Smooth muscle cell (in vitro differentiated cells): ENCODE results near the gene IL17RB. TPM values are rescaled to one million over a fixed set of nuclear protein-coding genes. Genes with fewer than 3 reads are reported as not detected.

Source experiments
- DNase-seq: peaks from one replicate; lab custom pipeline; 2025; ENCODE audit not compliant: unreplicated experiment; lab: John Stamatoyannopoulos, UW
- H2AFZ ChIP-seq: fragments of 200-600 bp; sonication (generic); 2 replicates; pipeline ENCODE4 v1.6.0; 2016; ENCODE audit warnings: antibody characterized with exemption, low read depth, mild to moderate bottlenecking
- H3F3A ChIP-seq: fragments of 200-600 bp; sonication (generic); 2 replicates; pipeline ENCODE4 v1.6.0; 2017; ENCODE audit warnings: antibody characterized with exemption, low read depth
- H3K27ac ChIP-seq: fragments of 200-600 bp; sonication (generic); 2 replicates; pipeline ENCODE4 v1.5.1; 2016; ENCODE audit warnings: low read depth, mild to moderate bottlenecking
- H3K27me3 ChIP-seq: fragments of 200-600 bp; sonication (generic); 2 replicates; pipeline ENCODE4 v1.6.1; 2016; ENCODE audit warnings: low read depth, mild to moderate bottlenecking
- H3K36me3 ChIP-seq: fragments of 200-600 bp; sonication (generic); 2 replicates; pipeline ENCODE4 v1.5.1; 2016; ENCODE audit warnings: low read depth
- H3K4me1 ChIP-seq: fragments of 200-600 bp; sonication (generic); 2 replicates; pipeline ENCODE4 v1.5.1; 2016; ENCODE audit warnings: low read depth
- H3K4me2 ChIP-seq: fragments of 200-600 bp; sonication (generic); 2 replicates; pipeline ENCODE4 v1.6.0; 2016; ENCODE audit warnings: mild to moderate bottlenecking
- H3K4me3 ChIP-seq: fragments of 200-600 bp; sonication (generic); 2 replicates; pipeline ENCODE4 v1.5.1; 2016; ENCODE audit warnings: mild to moderate bottlenecking
- H3K79me2 ChIP-seq: fragments of 200-600 bp; sonication (generic); 2 replicates; pipeline ENCODE4 v1.6.0; 2016; ENCODE audit warnings: low read depth, mild to moderate bottlenecking
- H3K9ac ChIP-seq: fragments of 200-600 bp; sonication (generic); 2 replicates; pipeline ENCODE4 v1.6.0; 2016; ENCODE audit warnings: low read depth
- H3K9me3 ChIP-seq: fragments of 200-600 bp; sonication (generic); replicated peaks from 2 replicates; pipeline ENCODE4 v1.5.1; 2016; ENCODE audit warnings: low read depth
- H4K20me1 ChIP-seq: fragments of 200-600 bp; sonication (generic); 2 replicates; pipeline ENCODE4 v1.6.0; 2016; ENCODE audit warnings: low read depth
- WGBS: methylation state at CpG from one replicate; pipeline ENCODE4 v1.1.7; 2016; ENCODE audit warnings: low lambda C conversion rate; 5-methylcytosine and 5-hydroxymethylcytosine counted together
- polyA plus RNA-seq: library from polyadenylated mRNA; unstranded; fragments of >200 nt; fragmentation: Nextera tagmentation; extraction: Ambion mirVana; gene quantifications from 2 replicates; pipeline ENCODE4 v1.2.1, GENCODE V29; 2016
- total RNA-seq: library from RNA; depleted of rRNA; stranded (reverse); fragments of >200 nt; gene quantifications from 2 replicates; pipeline ENCODE4 v1.2.3, GENCODE V29; 2014
- TF ChIP-seq, protein P1 (sequence below): fragments of 200-600 bp; sonication (generic); IDR thresholded peaks from 2 replicates; pipeline ENCODE4 v1.5.1; 2017; ENCODE audit warnings: borderline replicate concordance, mild to moderate bottlenecking, antibody characterized with exemption; ENCODE audit not compliant: insufficient read depth, poor library complexity, severe bottlenecking

IL17RB gene
- total and polyA plus RNA-seq, 2 experiments from 2014 or later: 0.40 TPM; not detected in 1

GRCh38 chr3:53835257-53835656 is 11.1 kb upstream of the IL17RB start:
- no peaks in the 10 kb centered on the region for H3K79me2 ChIP-seq
- 96% methylated on average over 1 of the region's 1 CpG for WGBS
- no peak overlapping the region for H3K27ac ChIP-seq
- H3F3A ChIP-seq: no peaks in the 10 kb centered on the region
- no peak overlapping the region for H3K4me2 ChIP-seq
- no peaks in the 10 kb centered on the region for H3K4me1 ChIP-seq
- H2AFZ ChIP-seq: no peak overlapping the region
- H4K20me1 ChIP-seq: no peaks in the 10 kb centered on the region
- no peak for DNase-seq
- H3K9me3 ChIP-seq: no peaks in the 10 kb centered on the region
- H3K9ac ChIP-seq: no peak overlapping the region
- TF ChIP-seq, protein P1, sequence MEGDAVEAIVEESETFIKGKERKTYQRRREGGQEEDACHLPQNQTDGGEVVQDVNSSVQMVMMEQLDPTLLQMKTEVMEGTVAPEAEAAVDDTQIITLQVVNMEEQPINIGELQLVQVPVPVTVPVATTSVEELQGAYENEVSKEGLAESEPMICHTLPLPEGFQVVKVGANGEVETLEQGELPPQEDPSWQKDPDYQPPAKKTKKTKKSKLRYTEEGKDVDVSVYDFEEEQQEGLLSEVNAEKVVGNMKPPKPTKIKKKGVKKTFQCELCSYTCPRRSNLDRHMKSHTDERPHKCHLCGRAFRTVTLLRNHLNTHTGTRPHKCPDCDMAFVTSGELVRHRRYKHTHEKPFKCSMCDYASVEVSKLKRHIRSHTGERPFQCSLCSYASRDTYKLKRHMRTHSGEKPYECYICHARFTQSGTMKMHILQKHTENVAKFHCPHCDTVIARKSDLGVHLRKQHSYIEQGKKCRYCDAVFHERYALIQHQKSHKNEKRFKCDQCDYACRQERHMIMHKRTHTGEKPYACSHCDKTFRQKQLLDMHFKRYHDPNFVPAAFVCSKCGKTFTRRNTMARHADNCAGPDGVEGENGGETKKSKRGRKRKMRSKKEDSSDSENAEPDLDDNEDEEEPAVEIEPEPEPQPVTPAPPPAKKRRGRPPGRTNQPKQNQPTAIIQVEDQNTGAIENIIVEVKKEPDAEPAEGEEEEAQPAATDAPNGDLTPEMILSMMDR: no peak
- no peaks in the 10 kb centered on the region for H3K36me3 ChIP-seq
- no peaks in the 10 kb centered on the region for H3K27me3 ChIP-seq
- no peak overlapping the region for H3K4me3 ChIP-seq

DNA sequence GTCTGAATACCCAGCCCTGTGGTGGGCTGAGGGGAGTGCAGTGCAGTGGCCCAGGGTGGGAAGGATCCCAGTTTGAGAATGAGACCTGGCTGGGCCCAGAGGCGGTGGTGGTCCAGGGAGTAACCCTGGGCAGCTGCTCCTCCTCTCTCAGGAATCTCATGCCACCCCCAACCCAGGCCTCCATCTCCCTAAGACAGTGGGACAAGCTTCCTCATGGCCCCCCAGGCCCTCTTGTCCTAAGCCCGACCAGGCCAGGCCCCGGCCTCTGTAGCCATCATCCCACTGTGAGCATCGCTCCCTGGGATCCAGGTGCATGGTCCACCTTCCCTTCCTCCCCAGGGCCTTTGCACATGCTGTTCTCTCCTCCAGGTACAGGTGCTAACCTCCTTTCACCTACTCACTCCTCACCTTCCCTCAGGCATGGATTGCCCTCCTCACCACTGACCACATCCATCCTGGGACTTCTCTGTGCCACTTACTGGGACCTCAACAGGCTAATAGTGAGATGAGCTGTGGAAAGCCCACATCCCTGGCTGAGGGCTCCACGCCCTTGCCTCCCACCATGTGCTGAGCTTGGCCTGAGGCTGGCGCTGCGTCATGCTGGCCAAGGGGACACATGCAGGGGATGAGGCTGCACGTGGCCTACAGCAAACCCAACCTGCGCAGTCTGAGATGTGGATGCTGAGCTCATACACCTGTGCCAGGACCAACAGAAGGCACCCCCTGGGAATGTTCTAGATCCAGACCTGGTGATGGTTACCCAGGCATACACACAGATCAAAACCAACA is 10.1 kb upstream of the IL17RB start:
- Histone ChIP-seq H3K27ac (no peak overlapping the region), H2AFZ (no peak overlapping the region), H3K4me2 (no peak overlapping the region), H3F3A (no peaks in the 10 kb centered on the region), H3K27me3 (no peaks in the 10 kb centered on the region), H3K4me1 (no peaks in the 10 kb centered on the region), H3K9me3 (no peaks in the 10 kb centered on the region), H3K9ac (no peak overlapping the region), H3K79me2 (no peaks in the 10 kb centered on the region), H3K36me3 (no peaks in the 10 kb centered on the region), H3K4me3 (no peak overlapping the region), H4K20me1 (no peaks in the 10 kb centered on the region)
- TF ChIP-seq, protein P1: no peak
- 98% methylated on average over 9 of the region's 9 CpGs for WGBS
- no peak for DNase-seq

GRCh38 chr3:53837331-53837730 is 9.0 kb upstream of the IL17RB start:
- no peak overlapping the region for H2AFZ ChIP-seq
- no peaks in the 10 kb centered on the region for H3K9me3 ChIP-seq
- WGBS: 96% methylated on average over 10 of the region's 10 CpGs

More at GRCh38 chr3:53837331-53837730, 9.0 kb upstream of the IL17RB start:
- no peak overlapping the region for H3K9ac ChIP-seq
- TF ChIP-seq, protein P1: no peak
- H3K36me3 ChIP-seq: no peaks in the 10 kb centered on the region
- H3K27me3 ChIP-seq: no peaks in the 10 kb centered on the region
- H3K4me1 ChIP-seq: no peaks in the 10 kb centered on the region
- H3K27ac ChIP-seq: no peak overlapping the region
- H3F3A ChIP-seq: no peaks in the 10 kb centered on the region
- H3K79me2 ChIP-seq: no peaks in the 10 kb centered on the region
- no peak for DNase-seq
- no peak overlapping the region for H3K4me3 ChIP-seq
- no peak overlapping the region for H3K4me2 ChIP-seq
- no peaks in the 10 kb centered on the region for H4K20me1 ChIP-seq
